Kidney (tissue), 14 donors: ENCODE data around the gene ADCY2. TPM values are rescaled to one million over a fixed set of nuclear protein-coding genes. Genes with fewer than 3 reads are reported as not detected.

Experiments used
- DNase-seq, 5 donors: peaks; one replicate each; pipeline ENCODE4 v3.0.0-alpha.2; 2013 to 2020
- FAIRE-seq: peaks from 2 replicates; lab custom pipeline; 2012; peaks lifted over from hg19 to GRCh38; lab: Jason Lieb, UNC
- H3K27ac ChIP-seq, 2 donors: one replicate each; pipeline ENCODE4 v1.7.0; 2013; ENCODE audit warnings: low read depth in 2 of 2, low read length in 2 of 2, inconsistent platforms in 1 of 2
- H3K27me3 ChIP-seq: one replicate; pipeline ENCODE4 v1.7.1; 2013; ENCODE audit warnings: low read length, inconsistent platforms; ENCODE audit not compliant: control insufficient read depth, insufficient read depth
- H3K36me3 ChIP-seq, 3 donors: one replicate each; pipeline versions ENCODE4 v1.7.0 to v1.7.1; 2013; ENCODE audit warnings: low read length in 3 of 3, control low read depth in 1 of 3, inconsistent platforms in 1 of 3; ENCODE audit not compliant: insufficient read depth in 3 of 3, control insufficient read depth in 2 of 3
- H3K4me1 ChIP-seq, 3 donors: one replicate each; pipeline versions ENCODE4 v1.7.0 to v1.7.1; 2013; ENCODE audit warnings: low read length in 3 of 3, inconsistent platforms in 1 of 3, low read depth in 1 of 3; ENCODE audit not compliant: control insufficient read depth in 2 of 3, insufficient read depth in 2 of 3
- H3K4me3 ChIP-seq, 3 donors: one replicate each; pipeline versions ENCODE4 v1.7.0 to v1.8.1; 2013; ENCODE audit warnings: low read length in 3 of 3, control low read depth in 1 of 3, inconsistent platforms in 1 of 3
- H3K9ac ChIP-seq, 3 donors: one replicate each; pipeline versions ENCODE4 v1.7.0 to v1.7.1; 2013; ENCODE audit warnings: low read length in 3 of 3, control low read depth in 1 of 3, inconsistent platforms in 1 of 3
- H3K9me3 ChIP-seq, 3 donors: one replicate each; pipeline versions ENCODE4 v1.7.0 to v1.7.1; 2013; ENCODE audit warnings: low read length in 3 of 3, control low read depth in 1 of 3, inconsistent platforms in 1 of 3; ENCODE audit not compliant: control insufficient read depth in 2 of 3, insufficient read depth in 1 of 3
- intact Hi-C: fragments of 100-400 bp; cut with DNase I; formaldehyde crosslinking; loops from one replicate; pipeline ENCODE4 v1.11.1; 2022
- polyA plus RNA-seq: library from polyadenylated mRNA; stranded (reverse); fragments of 350-450 nt; fragmentation: Illumina TruSeq; extraction: RNeasy Lipid Tissue Mini Kit (QIAGEN cat#74804); gene quantifications from one replicate; pipeline ENCODE4 v1.2.3, GENCODE V29; 2014; ENCODE audit warnings: low read depth, low replicate concordance; ENCODE audit not compliant: insufficient read depth
- total RNA-seq: library from RNA; stranded (reverse); fragmentation: NEBNext Ultra II Directional; extraction: Animal tissue kit (Norgen Biotek cat#: 25700); gene quantifications from one replicate; pipeline ENCODE4 v1.2.1, GENCODE V29; 2021
- TF ChIP-seq, protein P1 (sequence below): IDR thresholded peaks from 3 replicates; pipeline ENCODE4 v1.5.1; 2012; ENCODE audit warnings: mild to moderate bottlenecking, moderate library complexity, borderline replicate concordance; ENCODE audit not compliant: insufficient read depth; ENCODE audit errors: extremely low read depth
- donor health status: control.
- donor health status: control.
- donor health status: control.
- donor health status: control.
- donor health status: control.
- donor health status: DM: yes; HTN: yes; CAD: no.
- donor health status: Normal renal cell carcinoma (clear cell type).

Gene ADCY2
- total and polyA plus RNA-seq, 2 donors from 2014 or later = 0.17 to 2.2 TPM

DNA sequence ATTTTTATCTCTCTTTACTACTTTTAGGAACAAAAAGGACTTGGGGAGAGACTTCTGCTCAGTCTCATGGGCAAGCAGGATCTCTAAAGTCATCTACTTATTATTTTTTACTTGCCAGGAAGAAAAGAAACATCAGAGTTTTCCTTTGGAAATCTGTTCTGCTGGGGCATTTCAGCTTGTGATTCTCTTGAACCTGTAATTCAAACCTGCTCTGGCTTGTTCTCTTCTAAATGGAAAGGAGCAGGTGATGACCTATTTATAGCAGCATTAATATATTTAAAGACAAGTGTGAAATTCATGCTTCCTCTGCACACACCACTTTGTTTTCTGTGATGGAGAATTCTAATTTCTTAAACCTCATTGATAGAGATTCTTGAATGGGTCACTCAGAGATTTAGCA is 2.0 kb downstream of the ADCY2 start:
- Histone ChIP-seq H3K4me3 (no peak overlapping the region), H3K27ac (no peak overlapping the region), H3K36me3 (no peaks in the 10 kb centered on the region), H3K9ac (no peak overlapping the region), H3K4me1 (peaks cover 0 to 3% (median 0%) of the 10 kb centered on the region in 3 donors), H3K9me3 (no peaks in the 10 kb centered on the region), H3K27me3 (peaks cover 10% of the 10 kb centered on the region)
- TF ChIP-seq, protein P1, sequence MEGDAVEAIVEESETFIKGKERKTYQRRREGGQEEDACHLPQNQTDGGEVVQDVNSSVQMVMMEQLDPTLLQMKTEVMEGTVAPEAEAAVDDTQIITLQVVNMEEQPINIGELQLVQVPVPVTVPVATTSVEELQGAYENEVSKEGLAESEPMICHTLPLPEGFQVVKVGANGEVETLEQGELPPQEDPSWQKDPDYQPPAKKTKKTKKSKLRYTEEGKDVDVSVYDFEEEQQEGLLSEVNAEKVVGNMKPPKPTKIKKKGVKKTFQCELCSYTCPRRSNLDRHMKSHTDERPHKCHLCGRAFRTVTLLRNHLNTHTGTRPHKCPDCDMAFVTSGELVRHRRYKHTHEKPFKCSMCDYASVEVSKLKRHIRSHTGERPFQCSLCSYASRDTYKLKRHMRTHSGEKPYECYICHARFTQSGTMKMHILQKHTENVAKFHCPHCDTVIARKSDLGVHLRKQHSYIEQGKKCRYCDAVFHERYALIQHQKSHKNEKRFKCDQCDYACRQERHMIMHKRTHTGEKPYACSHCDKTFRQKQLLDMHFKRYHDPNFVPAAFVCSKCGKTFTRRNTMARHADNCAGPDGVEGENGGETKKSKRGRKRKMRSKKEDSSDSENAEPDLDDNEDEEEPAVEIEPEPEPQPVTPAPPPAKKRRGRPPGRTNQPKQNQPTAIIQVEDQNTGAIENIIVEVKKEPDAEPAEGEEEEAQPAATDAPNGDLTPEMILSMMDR = no peak
- DNase-seq (no peak), FAIRE-seq (no peak)
- intact Hi-C loops = no loop called here

DNA sequence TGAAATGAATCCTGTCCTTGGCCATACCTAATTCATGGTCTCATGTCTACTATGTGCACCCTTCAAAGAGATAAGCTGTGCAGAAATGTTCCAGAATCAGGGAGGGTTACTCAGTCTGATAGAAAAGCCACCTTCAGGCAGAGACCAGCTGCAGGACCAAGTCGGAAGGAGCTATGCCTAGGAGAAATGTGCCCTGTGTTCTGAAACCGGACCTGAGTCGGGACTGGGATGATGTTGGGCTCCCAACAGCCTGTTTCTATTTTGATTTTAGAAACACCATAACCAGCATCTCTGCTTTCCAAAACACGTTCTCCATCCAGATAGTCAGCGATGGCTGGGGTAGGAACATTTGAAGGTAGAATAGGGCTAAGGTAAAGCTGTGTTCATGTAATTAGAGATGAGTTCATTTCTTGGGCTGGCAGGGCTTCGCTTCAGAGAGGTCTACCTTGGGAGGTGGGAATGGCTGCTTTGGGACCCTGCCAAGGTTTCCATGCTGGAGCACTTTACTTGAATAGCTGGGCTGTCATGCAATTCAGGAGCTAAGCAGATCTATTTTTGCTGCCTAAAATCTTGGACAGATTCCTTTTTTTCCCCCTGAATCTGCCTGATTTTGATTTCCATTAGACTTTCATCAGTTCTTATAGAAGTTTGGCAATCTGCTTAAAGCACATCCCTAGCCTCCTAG is 2.8 kb downstream of the ADCY2 start:
- Histone ChIP-seq H3K27ac (no peak overlapping the region), H3K9ac (no peak overlapping the region), H3K36me3 (no peaks in the 10 kb centered on the region)

DNA sequence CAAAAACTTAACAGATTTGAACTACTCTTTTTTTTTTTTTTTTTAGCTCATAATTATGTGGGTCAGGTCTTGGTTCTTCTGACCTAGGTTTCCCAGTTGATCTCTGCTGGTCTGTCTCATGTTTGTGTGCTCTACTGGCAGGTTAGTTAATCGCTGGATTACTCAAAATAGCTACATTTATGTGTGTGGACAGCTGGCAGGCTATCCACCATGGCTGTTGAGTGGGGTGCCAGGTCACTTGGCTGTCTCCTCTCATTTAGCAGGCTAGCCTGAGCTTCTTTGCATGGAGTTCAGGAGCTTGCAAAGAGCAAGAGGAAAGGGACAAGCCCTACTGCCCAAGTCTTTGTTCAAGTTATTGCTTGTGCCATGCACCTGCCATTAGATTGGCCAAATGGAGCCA is 9.3 kb downstream of the ADCY2 start:
- no peak for FAIRE-seq
- Histone ChIP-seq H3K27ac (no peak overlapping the region), H3K36me3 (no peaks in the 10 kb centered on the region), H3K27me3 (no peaks in the 10 kb centered on the region), H3K4me1 (no peaks in the 10 kb centered on the region), H3K9ac (no peak overlapping the region), H3K4me3 (no peak overlapping the region), H3K9me3 (no peaks in the 10 kb centered on the region)
- no peak for DNase-seq
- intact Hi-C loops = no loop called here
- TF ChIP-seq, protein P1 = no peak

More for the DNA sequence above, 2.8 kb downstream of the ADCY2 start:
- no peaks in the 10 kb centered on the region for H3K9me3 ChIP-seq
- TF ChIP-seq, protein P1 = no peak
- peaks cover 10% of the 10 kb centered on the region for H3K27me3 ChIP-seq
- DNase-seq = no peak
- peaks cover 0 to 3% (median 0%) of the 10 kb centered on the region in 3 donors for H3K4me1 ChIP-seq
- FAIRE-seq = no peak
- intact Hi-C loops = no loop called here
- no peak overlapping the region for H3K4me3 ChIP-seq
